Hematopoietic multipotent progenitor cell treated with erythropoietin and hydrocortisone succinate and interleukin-3 and kit ligand, for 15 days (in vitro differentiated cells): Measurements from ENCODE around the gene DLX3.

Experiments used
- DNase-seq: peaks from one replicate; pipeline ENCODE4 v3.0.0-alpha.2; 2015; ENCODE audit warnings: low spot score

DLX3 gene

GRCh38 chr17:49957350-49957749 lies 37.7 kb downstream of the DLX3 start:
- no peak for DNase-seq

GRCh38 chr17:49956780-49957179 lies 38.2 kb downstream of the DLX3 start:
- no peak for DNase-seq

- DNase-seq: no peak
Observed at GRCh38 chr17:49955157-49955556, 39.9 kb downstream of the DLX3 start.

- DNase-seq: no peak
Observed at GRCh38 chr17:49952912-49953497, 42.0 kb downstream of the DLX3 start.

GRCh38 chr17:49952209-49952911 lies 42.7 kb downstream of the DLX3 start:
- DNase-seq: peak; percentile 48

GRCh38 chr17:49951362-49952082 lies 43.5 kb downstream of the DLX3 start:
- no peak for DNase-seq

- no peak for DNase-seq
Observed at GRCh38 chr17:49949634-49950033, 45.4 kb downstream of the DLX3 start.

- DNase-seq: no peak
Observed at GRCh38 chr17:49946964-49947584, 48.0 kb downstream of the DLX3 start.

- no peak for DNase-seq
Observed at GRCh38 chr17:49946208-49946607, 48.8 kb downstream of the DLX3 start.

- DNase-seq: no peak
Observed at GRCh38 chr17:49944273-49944870, 50.7 kb downstream of the DLX3 start.

- no peak for DNase-seq
Observed at GRCh38 chr17:49942947-49943346, 52.1 kb downstream of the DLX3 start.

- no peak for DNase-seq
Observed at GRCh38 chr17:49941427-49941826, 53.6 kb downstream of the DLX3 start.
